GM21381 (cell line): ENCODE results near the gene HMCN2.

Experiments used
- ATAC-seq: cut with Tn5 transposase; IDR thresholded peaks from one replicate; pipeline ENCODE4 v1.9.1; 2021; ENCODE audit warnings: mild to moderate bottlenecking, moderate library complexity; ENCODE audit not compliant: unreplicated experiment

Gene HMCN2

DNA sequence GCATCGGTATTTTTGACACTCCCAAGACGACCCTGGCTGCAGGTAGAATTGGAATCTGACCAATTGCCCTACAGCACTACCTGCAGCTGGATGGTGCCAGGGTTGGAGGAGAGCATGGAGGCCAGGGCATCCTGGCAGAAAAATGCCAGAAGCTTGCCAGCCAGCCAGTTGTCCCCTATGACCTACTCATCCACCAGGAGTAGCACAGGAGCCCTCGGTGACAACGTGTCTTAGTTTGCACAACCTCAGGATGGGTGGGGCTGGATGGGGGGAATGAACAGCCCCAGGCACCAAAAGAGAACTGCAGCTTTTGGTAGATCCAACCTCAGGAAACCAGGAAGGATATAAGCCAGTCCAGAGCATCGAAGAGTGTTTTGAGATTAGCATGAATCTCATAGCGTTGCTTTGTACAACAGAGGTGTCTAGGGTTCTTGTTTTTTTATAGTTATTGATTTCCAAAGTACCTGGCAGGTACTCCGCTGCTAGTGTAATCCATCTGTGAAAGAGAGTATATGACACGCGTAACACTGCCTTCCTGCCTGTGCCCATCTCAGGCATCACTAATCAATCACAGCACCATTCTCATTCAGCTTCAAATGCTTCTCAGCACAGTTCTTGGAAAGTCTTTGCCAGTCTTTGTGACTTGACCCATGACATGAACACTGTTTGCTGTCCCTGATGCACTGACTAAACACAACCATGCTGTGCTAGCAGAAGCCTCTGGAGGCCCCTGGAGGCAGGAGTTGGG lies 142.5 kb downstream of the HMCN2 start:
- ATAC-seq = no peak

DNA sequence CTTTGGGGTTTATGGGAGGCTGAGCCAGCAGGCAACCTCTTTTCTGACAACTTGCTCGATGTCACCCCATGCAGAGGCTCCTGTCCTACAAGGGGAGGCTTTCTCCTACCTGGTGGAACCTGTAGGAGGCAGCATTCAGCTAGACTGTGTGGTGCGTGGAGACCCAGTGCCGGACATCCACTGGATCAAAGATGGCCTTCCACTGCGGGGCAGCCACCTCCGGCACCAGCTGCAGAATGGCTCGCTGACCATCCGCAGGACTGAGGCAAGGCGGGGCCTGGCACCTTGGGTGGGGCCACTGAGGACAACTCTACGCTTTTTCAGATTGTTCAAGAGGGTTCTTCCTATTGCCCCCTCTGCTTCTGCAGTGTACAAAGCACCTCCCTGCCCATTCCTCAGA lies 143.1 kb downstream of the HMCN2 start:
- ATAC-seq = no peak

DNA sequence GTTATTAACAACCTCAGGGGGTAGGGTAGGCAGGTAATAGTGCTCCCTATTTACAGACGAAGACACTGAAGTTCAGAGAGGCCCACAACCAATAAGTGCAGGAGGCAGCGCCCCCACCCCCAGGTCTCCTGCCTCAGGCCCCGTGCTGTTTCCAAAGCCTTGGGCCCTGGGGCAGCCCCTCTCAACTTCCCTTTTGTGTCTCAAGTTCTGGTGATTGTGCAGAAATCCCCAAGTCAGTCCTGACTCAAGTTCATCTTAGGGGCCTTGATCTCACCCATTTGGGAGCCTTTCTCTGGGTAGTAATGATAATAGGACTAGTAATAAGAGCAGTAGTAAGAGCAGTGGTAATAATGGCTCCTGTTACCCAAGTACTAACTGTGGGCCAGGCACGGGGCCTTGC lies 143.7 kb downstream of the HMCN2 start:
- ATAC-seq = no peak

DNA sequence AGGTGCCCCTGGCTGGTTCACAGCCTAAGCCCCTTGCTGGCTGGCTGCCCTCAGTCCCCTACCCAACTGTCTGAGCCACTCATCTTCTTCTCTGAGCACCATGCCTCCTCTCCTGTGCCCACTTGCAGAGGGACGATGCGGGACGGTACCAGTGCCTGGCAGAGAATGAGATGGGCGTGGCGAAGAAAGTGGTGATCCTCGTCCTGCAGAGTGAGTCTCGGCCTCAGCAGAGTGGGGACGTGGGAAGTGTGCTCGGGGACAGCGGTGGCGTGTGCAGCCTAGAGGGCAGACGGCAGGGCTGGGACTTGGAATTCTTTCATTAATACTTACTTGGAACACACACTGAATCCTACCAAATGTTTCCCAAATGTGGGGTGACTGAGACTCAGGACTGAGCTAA lies 144.9 kb downstream of the HMCN2 start:
- no peak for ATAC-seq

DNA sequence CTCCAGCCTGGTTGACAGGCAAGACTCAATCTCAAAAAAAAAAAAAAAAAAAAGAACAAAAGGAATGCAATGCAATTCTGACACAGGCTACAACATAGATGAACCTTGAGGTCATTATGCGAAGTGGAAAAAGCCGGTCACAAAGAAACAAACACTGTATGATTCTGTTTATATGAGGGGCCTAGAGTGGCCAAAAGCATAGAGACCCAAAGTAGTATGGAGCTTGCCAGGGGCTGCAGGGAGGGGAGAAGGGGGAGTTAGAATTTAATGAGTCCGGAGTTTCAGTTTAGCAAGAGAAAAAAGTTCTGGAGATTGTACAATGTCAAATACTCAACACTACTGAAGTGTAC lies 146.0 kb downstream of the HMCN2 start:
- ATAC-seq = no peak

DNA sequence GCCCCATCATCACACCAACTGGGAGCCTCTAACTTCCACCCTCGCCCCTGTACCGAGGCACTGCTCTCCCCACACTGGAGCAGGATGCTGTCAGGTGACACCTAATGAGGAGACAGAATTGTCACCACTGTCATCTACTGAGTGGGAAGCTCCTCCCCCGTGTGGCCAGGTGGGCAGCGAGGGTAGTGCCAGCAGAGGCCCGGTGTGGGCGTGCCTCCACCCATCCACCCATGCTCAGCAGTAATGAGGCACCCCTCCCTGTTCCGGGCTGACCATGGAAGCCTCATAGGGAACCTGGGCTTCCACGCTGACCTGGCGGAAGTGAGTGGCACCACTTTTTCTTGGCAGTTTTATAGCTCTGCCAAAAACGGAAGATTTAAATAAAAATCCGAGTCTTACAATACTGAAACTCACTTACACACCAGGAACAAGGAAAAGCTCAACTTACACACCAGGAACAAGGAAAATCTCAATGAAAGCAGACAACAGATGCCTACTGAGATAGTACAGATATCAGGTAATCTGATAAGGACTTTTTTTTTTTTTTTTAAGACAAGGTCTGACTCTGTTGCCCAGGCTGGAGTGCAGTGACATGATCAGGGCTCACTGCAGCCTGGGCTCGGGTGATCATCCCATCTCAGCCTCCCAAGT lies 148.6 kb downstream of the HMCN2 start:
- ATAC-seq = no peak

DNA sequence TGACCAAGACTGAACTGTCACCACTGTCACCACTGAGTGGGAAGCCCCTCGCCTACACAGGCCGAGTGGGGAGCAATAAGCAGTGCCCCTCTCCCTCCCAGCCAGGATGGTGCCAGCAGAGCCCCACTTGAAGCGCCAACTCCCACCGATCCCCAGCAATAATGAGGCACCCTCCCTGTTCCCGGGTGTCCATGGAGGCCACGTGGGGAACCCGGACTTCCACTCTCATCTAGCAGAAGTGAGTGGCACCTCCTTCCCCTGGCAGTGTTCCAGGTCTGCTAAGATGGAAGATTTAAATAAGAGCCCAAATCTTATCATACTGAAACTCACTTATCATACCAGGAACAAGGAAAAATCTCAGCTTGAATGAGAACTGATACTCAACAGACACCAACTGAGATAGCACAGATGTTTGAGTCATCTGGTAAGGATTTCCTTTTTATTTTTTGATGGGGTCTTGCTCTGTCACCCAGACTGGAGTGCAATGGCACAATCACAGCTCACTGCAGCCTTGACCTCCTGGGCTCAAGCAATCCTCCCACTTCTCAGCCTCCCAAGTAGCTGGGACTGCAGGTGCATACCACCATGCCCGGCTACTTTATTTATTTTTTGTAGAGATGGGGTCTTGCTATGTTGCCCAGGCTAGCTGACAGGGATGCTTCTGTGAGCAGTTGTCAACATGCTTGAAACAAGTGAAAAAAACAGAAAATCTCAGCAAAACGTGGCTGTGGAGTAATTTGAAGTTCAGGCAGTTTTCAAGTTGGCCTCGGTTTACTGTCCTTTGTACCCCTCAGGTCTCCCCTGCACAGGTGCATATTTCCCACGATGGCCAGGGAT lies 149.6 kb downstream of the HMCN2 start:
- ATAC-seq = no peak

DNA sequence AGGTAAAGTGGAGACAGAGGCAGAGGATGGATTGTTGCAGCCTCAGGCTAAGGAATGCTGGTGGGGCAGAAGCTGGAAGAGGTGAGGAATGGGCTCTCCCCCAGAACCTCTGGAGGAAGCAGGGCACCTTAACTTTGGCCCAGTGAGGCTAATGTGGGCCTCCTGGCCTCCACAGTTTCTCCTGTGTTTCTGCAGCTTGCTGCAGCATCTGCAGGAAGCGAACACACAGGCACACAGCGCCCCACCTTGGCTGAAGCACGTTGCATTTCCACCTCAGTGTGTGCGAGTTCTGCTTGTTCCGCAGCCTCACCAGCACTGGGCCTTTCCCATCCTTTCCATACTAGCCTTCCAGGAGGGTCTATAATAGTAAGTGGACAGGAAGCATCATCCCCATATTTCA lies 152.0 kb downstream of the HMCN2 start:
- ATAC-seq = no peak

DNA sequence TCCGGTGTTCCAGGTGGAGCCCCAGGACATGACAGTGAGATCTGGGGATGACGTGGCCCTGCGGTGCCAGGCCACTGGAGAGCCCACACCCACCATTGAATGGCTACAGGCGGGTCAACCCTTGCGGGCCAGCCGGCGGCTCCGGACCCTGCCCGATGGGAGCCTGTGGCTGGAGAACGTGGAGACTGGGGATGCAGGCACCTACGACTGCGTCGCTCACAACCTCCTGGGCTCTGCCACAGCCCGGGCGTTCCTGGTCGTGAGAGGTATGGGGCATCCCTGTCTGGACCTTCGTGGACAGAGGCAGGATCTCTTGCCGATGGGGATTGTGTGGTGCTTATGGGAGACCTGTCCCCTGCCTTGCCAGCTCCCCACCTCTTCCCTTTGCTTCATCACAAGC lies 153.2 kb downstream of the HMCN2 start:
- ATAC-seq = no peak

DNA sequence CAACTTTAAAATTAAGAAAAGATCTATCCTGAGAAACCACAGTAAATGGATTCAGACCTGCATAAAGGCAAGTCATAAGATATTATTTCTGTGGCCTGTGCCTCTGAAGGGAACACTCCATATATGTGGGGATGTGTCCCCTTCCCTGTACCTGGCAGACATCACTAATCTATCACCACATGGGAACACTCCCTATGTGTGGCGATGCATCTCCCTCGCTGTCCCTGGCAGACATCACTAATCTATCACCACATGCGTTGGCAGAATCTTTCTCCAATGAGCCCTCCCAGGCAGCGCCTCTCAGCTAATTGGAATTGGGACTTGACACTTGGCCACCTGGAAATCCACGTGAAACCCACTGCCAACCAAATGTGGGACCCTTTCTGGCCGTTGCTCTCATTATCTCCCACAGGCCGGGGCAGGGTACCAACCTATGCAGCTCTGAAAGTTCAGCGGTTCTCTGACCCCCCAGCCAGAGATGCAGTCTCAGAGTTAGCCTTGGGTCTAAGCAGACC lies 154.0 kb downstream of the HMCN2 start:
- no peak for ATAC-seq

DNA sequence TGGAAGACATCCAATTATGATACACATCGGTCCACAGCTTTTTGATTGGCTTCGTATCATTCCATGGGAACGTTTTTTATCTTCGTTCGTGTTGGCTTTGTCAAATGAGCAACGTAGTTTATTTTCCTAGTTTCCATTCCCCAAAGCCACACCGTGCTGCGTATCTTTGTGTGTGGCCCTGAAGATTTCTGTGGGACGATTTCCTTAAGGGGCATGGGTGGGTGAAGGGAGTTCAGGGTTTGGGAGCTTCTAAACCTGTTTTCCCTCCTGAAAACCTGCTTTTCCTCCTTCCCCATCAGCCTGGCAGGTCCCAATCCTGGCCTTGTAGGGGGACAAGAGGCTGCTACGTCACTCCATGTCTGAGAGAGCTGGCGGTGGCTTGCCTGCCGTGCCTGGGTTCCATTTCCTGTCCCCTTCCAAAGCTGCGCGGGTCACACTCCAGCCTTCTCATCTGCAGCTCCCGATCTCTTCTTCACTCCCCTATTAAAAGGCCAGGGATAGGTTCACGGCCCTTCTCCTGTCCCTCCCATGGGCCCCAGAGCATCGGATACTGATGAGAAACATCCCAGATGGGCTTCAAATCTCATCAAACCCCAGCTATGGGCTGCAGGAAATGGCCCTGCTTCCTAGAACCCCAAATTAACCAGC lies 155.7 kb downstream of the HMCN2 start:
- no peak for ATAC-seq

DNA sequence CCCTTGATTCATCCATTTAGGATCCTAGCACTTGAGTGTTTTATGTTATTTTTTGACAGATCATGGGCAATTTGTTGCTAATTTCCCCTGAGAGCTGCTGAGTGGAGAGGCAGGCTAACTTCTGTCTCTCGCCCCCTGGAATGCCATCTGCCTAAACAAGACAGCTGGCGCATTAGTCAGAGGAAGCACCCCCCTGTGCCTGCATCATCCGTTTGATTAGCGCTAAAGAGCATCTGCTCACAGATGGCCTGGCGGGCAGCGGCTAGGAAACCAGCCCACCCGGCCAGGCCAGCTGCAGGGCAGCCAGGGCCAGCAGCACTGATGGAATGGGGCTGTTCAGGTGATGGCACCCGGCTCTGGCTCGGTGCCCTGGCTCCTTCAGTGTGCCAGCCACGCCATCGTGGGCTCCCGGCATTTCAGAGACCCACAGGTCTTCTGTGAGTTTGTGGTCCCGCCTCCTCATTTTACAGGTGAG lies 156.3 kb downstream of the HMCN2 start:
- no peak for ATAC-seq

DNA sequence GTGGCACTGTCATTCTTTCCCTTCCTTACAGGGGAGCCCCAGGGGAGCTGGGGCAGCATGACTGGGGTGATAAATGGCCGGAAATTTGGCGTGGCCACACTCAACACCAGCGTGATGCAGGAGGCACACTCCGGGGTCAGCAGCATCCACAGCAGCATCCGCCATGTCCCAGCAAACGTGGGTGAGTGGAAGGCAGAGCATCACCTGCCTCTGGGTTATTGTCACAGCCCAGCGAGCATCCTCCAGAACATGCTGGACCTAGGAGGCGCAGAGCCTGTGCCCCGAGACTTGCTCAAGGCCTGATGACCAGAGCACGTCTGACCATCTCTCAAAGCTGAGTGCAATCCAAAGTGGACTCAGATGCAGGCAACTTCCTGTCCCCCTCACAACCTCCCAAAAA lies 157.0 kb downstream of the HMCN2 start:
- no peak for ATAC-seq

DNA sequence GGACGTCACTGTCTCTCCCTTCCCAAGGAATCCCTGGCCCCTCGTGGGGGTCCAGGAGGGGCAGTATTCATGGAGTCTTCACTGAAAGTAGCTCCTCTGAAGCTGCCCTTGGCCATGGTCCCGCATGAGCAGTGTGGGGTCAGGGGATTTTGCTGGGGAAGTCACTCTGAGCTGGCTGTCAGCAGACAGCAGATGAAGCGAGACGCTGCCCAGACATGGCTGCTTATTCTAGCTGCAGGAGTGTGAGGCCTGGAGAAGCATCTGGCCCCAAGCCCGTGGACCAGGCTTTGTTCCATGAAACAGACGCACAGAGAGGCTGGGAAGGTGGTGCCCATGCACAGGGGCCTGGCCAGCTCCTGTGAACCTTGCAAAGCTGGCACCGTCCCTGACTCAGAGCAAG lies 157.7 kb downstream of the HMCN2 start:
- no peak for ATAC-seq

DNA sequence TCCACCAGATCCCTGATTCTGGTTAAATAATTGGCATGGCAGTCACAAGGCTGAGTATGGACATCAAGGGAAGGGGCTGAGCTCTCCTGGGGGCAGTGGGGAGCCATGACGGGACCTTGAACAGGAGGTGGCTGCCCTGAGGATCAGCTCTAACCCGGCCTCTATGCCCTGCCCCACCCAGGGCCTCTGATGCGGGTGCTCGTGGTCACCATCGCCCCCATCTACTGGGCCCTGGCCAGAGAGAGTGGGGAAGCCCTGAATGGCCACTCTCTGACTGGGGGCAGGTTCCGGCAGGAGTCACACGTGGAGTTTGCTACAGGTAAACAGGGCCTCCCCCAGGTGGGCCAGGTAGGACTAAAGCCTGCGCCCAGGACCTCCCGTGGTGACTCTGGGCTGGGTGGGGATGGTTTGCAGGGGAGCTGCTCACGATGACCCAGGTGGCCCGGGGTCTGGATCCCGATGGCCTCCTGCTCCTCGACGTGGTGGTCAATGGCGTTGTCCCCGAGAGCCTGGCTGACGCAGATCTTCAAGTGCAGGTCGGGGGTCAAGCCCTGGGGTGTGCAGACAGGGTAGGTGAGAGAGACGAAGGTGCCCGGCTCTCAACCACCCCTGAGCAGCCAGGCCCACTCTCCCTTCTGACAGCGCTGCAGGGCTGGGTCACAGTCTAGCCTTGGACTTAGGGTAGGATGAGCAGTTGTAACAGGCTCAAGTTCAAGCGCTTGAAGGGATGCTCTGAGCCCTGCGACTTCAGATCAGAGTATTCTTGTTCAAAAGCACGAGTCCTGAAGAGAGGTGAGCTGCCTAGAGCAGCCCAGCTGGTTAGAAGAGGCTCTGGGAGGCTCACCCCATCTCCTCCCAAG lies 159.3 kb downstream of the HMCN2 start:
- no peak for ATAC-seq

DNA sequence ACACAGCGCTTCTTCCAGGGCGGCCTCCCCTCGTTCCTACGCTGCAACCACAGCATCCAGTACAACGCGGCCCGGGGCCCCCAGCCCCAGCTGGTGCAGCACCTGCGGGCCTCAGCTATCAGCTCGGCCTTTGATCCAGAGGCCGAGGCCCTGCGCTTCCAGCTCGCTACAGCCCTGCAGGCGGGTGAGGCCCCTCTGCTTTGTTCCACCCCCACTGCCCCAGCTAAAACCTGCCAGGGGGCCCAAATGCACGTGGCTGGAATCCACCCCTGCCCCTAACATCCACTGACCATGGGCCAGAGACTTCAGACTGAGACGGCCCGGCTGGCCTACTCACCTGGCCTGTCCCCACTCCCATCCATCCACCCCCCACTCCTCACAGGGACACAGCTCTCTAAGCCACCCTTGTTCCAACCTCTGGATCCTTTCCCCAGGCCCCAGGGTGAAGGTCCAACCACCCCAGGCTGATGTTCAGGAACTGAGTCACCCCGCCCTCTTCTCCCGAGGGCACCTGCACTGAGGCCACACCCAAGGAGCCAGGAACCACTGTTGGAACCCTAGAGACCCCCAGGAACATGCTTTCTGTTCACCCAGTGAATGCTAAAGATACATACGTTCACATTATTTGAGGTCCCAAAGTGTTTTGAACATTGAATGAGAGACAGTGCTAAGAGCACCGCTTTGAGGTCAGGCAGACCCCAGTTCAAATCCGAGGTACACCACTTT lies 160.3 kb downstream of the HMCN2 start:
- no peak for ATAC-seq

DNA sequence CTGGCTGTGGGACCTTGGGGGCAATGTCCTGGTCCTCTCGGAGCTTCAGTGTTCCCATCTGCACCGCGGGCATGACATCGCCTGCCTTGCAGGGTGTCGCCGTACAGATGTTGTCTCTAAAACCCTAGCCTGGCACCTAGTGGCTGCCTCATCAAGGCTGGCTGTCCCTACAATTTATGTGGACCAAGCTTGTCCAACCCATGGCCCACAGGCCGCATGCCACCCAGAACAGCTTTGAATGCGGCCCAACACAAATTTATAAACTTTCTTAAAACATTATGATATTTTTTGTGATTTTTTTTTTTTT lies 160.9 kb downstream of the HMCN2 start:
- ATAC-seq = no peak

DNA sequence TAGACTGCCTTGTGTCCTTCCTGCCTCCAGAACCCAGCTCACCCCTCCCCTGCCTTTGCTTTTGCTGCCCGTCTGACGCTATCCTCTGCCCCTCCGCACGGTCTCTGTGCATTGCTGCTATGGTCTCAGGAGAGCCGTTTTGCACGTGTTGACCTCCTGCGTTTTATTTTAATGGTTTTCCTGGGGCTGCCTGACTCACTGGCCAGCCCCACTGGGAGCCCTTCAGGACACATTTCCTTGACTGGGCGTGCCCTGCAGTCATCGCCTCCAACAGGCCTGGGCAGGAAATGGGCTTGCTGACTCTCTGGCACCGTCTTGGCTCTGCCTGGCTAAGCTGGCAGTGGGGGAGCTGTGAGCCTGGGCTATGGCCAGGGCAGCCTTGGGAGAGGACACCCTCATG lies 161.3 kb downstream of the HMCN2 start:
- ATAC-seq = no peak

DNA sequence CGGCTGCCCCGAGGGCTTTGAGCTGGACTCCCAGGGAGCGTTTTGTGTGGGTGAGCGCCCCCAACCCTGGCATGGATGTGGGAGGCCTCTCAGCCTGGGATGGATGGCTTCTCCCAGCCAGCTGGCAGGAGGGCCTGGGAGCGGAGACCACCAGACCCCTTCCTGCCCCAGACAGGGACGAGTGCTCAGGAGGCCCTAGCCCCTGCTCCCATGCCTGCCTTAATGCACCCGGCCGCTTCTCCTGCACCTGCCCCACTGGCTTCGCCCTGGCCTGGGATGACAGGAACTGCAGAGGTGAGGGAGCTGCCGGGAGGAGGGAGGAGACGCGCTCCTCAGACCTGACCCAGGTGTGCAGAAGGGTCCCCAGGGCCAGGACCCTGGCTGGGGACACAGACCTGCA lies 161.8 kb downstream of the HMCN2 start:
- ATAC-seq = no peak
